H9 (cell line): ENCODE data around the gene NFILZ. TPM values are rescaled to one million over a fixed set of nuclear protein-coding genes. Genes with fewer than 3 reads are reported as not detected.

Experiments used
- DNase-seq: peaks from one replicate; pipeline ENCODE4 v3.0.0-alpha.2; 2017
- H2AFZ ChIP-seq: one replicate; pipeline ENCODE4 v1.6.1; 2013; ENCODE audit warnings: mild to moderate bottlenecking, low read length, control low read depth, moderate library complexity
- H2AK5ac ChIP-seq: 2 replicates; pipeline ENCODE4 v1.6.1; 2013; ENCODE audit warnings: low read length, control low read depth, mixed read lengths; ENCODE audit not compliant: insufficient read length
- H2BK120ac ChIP-seq: one replicate; pipeline ENCODE4 v1.6.1; 2013; ENCODE audit warnings: low read depth, mild to moderate bottlenecking, low read length, control low read depth, inconsistent platforms; ENCODE audit not compliant: poor library complexity, severe bottlenecking
- H2BK12ac ChIP-seq: 2 replicates; pipeline ENCODE4 v1.6.1; 2013; ENCODE audit warnings: low read length, control low read depth, mixed read lengths, low read depth; ENCODE audit not compliant: insufficient read length
- H2BK15ac ChIP-seq: 2 replicates; pipeline ENCODE4 v1.6.1; 2013; ENCODE audit warnings: low read depth, low read length, control low read depth
- H2BK20ac ChIP-seq: one replicate; pipeline ENCODE4 v1.6.1; 2013; ENCODE audit warnings: low read depth, mild to moderate bottlenecking, low read length, control low read depth, inconsistent platforms; ENCODE audit not compliant: poor library complexity, severe bottlenecking
- H2BK5ac ChIP-seq: 2 replicates; pipeline ENCODE4 v1.6.1; 2013; ENCODE audit warnings: low read length, control low read depth, mixed read lengths; ENCODE audit not compliant: insufficient read length
- H3K14ac ChIP-seq: 2 replicates; pipeline ENCODE4 v1.6.1; 2013; ENCODE audit warnings: low read length, control low read depth; ENCODE audit not compliant: insufficient read depth
- H3K18ac ChIP-seq: 2 replicates; pipeline ENCODE4 v1.6.1; 2013; ENCODE audit warnings: low read depth, mild to moderate bottlenecking, mixed read lengths, low read length, control low read depth; ENCODE audit not compliant: insufficient read length
- H3K23ac ChIP-seq: 2 replicates; pipeline ENCODE4 v1.6.1; 2013; ENCODE audit warnings: low read length, control low read depth, mixed read lengths, low read depth; ENCODE audit not compliant: insufficient read length
- H3K23me2 ChIP-seq: 2 replicates; pipeline ENCODE4 v1.6.1; 2013; ENCODE audit warnings: low read depth, mild to moderate bottlenecking, mixed read lengths, low read length, control low read depth; ENCODE audit not compliant: insufficient read length, poor library complexity, severe bottlenecking
- H3K27ac ChIP-seq: 2 replicates; pipeline ENCODE4 v1.5.1; 2013; ENCODE audit warnings: low read length, control low read depth, mixed read lengths, low read depth; ENCODE audit not compliant: insufficient read length
- H3K27me3 ChIP-seq: 2 replicates; pipeline ENCODE4 v1.6.1; 2013; ENCODE audit warnings: low read length, control low read depth, inconsistent platforms; ENCODE audit not compliant: insufficient read depth
- H3K4ac ChIP-seq: 2 replicates; pipeline ENCODE4 v1.6.1; 2013; ENCODE audit warnings: low read depth, mild to moderate bottlenecking, control low read depth, inconsistent platforms, low read length, moderate library complexity
- H3K4me1 ChIP-seq: 2 replicates; pipeline ENCODE4 v1.6.1; 2013; ENCODE audit warnings: low read length, control low read depth, inconsistent platforms; ENCODE audit not compliant: insufficient read depth
- H3K4me2 ChIP-seq: 2 replicates; pipeline ENCODE4 v1.6.1; 2013; ENCODE audit warnings: low read length, control low read depth, mixed read lengths; ENCODE audit not compliant: insufficient read length, insufficient read depth
- H3K56ac ChIP-seq: 2 replicates; pipeline ENCODE4 v1.6.1; 2013; ENCODE audit warnings: low read depth, mild to moderate bottlenecking, mixed read lengths, low read length, control low read depth; ENCODE audit not compliant: insufficient read length
- H3K79me1 ChIP-seq: 2 replicates; pipeline ENCODE4 v1.6.1; 2013; ENCODE audit warnings: low read depth, mild to moderate bottlenecking, moderate library complexity, low read length, control low read depth, inconsistent platforms; ENCODE audit not compliant: insufficient read depth, poor library complexity, severe bottlenecking
- H3K79me2 ChIP-seq: 2 replicates; pipeline ENCODE4 v1.6.1; 2013; ENCODE audit warnings: low read length, control low read depth, inconsistent platforms; ENCODE audit not compliant: insufficient read depth
- H3K9ac ChIP-seq: 2 replicates; pipeline ENCODE4 v1.6.1; 2013; ENCODE audit warnings: low read length, control low read depth, mixed read lengths; ENCODE audit not compliant: insufficient read length; ENCODE audit errors: extremely low read depth
- H3K9me3 ChIP-seq: one replicate; pipeline ENCODE4 v1.6.1; 2013; ENCODE audit warnings: low read depth, low read length, inconsistent platforms; ENCODE audit not compliant: control insufficient read depth
- H3T11ph ChIP-seq: one replicate; pipeline ENCODE4 v1.6.1; 2013; ENCODE audit warnings: mild to moderate bottlenecking, low read length, control low read depth, inconsistent platforms
- H4K20me1 ChIP-seq: one replicate; pipeline ENCODE4 v1.6.1; 2013; ENCODE audit not compliant: control insufficient read depth, insufficient read length, insufficient read depth
- H4K5ac ChIP-seq: 2 replicates; pipeline ENCODE4 v1.6.1; 2013; ENCODE audit warnings: low read depth, mild to moderate bottlenecking, mixed read lengths, low read length, control low read depth; ENCODE audit not compliant: insufficient read length
- H4K8ac ChIP-seq: replicated peaks from 2 replicates; pipeline ENCODE4 v1.6.1; 2013; ENCODE audit warnings: low read length, control low read depth, mixed read lengths, low read depth; ENCODE audit not compliant: insufficient read length
- H4K91ac ChIP-seq: 2 replicates; pipeline ENCODE4 v1.6.1; 2013; ENCODE audit warnings: low read depth, mild to moderate bottlenecking, moderate library complexity, mixed read lengths, low read length, control low read depth; ENCODE audit not compliant: insufficient read length
- H3K27ac Mint-ChIP-seq, 3 experiments: 2 replicates in 2 of 3; 3 replicates in 1 of 3; pipeline ENCODE4 v1.8.0; 2020 to 2021; ENCODE audit warnings: mixed read lengths in 3 of 3, mild to moderate bottlenecking in 1 of 3, moderate library complexity in 1 of 3
- H3K27me3 Mint-ChIP-seq: 2 replicates; pipeline ENCODE4 v1.8.0; 2021; ENCODE audit warnings: low read depth, mild to moderate bottlenecking, moderate library complexity, mixed read lengths
- H3K36me3 Mint-ChIP-seq, 3 experiments: 2 replicates in 2 of 3; 3 replicates in 1 of 3; pipeline ENCODE4 v1.8.0; 2020 to 2021; ENCODE audit warnings: low read depth in 3 of 3, mixed read lengths in 3 of 3; ENCODE audit not compliant: insufficient read depth in 1 of 3
- H3K4me1 Mint-ChIP-seq, 2 experiments: 2 replicates each; pipeline ENCODE4 v1.8.0; 2020; ENCODE audit warnings: mixed read lengths in 2 of 2
- H3K4me3 Mint-ChIP-seq, 2 experiments: 2 replicates in 1 of 2; 3 replicates in 1 of 2; pipeline ENCODE4 v1.8.0; 2020 to 2021; ENCODE audit warnings: mild to moderate bottlenecking in 2 of 2, mixed read lengths in 2 of 2, moderate library complexity in 1 of 2
- H3K9me3 Mint-ChIP-seq, 2 experiments: 2 replicates in 1 of 2; 3 replicates in 1 of 2; pipeline ENCODE4 v1.8.0; 2020; ENCODE audit warnings: mild to moderate bottlenecking in 2 of 2, mixed read lengths in 2 of 2, moderate library complexity in 1 of 2
- CTCF ChIP-seq: fragments of 200-600 bp; sonication (generic); conservative IDR thresholded peaks from 3 replicates; pipeline ENCODE4 v1.8.0; 2021; ENCODE audit warnings: antibody characterized with exemption, mild to moderate bottlenecking
- WGBS: extraction: QIAGEN DNeasy Blood & Tissue Kit; methylation state at CpG from one replicate; pipeline ENCODE4 v1.1.7; 2013; ENCODE audit warnings: missing lambda C conversion rate, low lambda C conversion rate, mixed read lengths; ENCODE audit not compliant: insufficient read length; ENCODE audit errors: extremely low coverage; 5-methylcytosine and 5-hydroxymethylcytosine counted together
- total RNA-seq: library from RNA; stranded (reverse); gene quantifications from 2 replicates; pipeline ENCODE4 v1.2.1, GENCODE V29; 2021

NFILZ gene
- total RNA-seq, 1 experiment from 2014 or later: not detected

DNA sequence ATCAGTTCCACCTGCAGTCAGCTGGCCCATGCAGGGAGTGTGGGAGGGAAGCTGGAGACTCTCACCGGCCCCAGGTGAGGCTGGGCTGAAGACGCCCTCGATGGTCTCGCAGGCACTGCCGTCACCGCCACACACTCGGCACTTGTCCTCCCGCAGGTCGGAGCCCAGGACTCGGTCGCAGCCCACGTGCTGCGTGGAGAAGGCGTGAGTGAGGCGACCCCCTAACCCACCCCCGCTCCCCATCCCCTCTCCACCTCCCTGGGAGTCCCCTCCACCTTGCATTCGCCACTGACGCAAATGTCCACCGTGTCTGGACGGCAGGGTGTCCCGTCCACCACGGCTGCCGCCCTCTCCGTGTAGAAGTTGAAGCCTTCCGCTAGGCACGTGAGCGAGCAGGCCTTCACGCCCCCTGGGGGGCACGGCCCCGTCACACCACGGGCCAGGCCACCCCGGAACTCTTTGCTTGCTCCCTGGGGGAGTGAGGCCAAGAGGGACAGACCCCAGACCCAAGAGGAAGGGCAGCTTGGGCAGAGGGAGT, 41.2 kb upstream of the NFILZ start:
- peaks cover 9% of the 10 kb centered on the region in 2 experiments; a peak in 2 of 5 replicates for H3K9me3 Mint-ChIP-seq
- DNase-seq: no peak
- no CpG with 5 or more reads among the region's 32 CpGs for WGBS
- H2BK20ac ChIP-seq: no peak overlapping the region
- H3K27me3 ChIP-seq: no peaks in the 10 kb centered on the region; the same call in 1 of the 2 replicates
- no peak overlapping the region for H2AK5ac ChIP-seq
- no peak overlapping the region for H3K9ac ChIP-seq
- no peak overlapping the region for H4K8ac ChIP-seq
- H2BK5ac ChIP-seq: no peak overlapping the region
- H3K18ac ChIP-seq: no peak overlapping the region
- H3K79me2 ChIP-seq: no peaks in the 10 kb centered on the region
- H3T11ph ChIP-seq: no peak overlapping the region
- no peaks in the 10 kb centered on the region for H3K79me1 ChIP-seq
- no peaks in the 10 kb centered on the region for H3K4me1 ChIP-seq
- H3K23ac ChIP-seq: no peak overlapping the region
- TF ChIP-seq CTCF: no peak
- H3K4me3 Mint-ChIP-seq: no peak overlapping the region
- no peak overlapping the region for H3K14ac ChIP-seq
- H3K9me3 ChIP-seq: no peaks in the 10 kb centered on the region
- H2BK15ac ChIP-seq: no peak overlapping the region
- no peak overlapping the region for H4K91ac ChIP-seq
- no peak overlapping the region for H3K27ac Mint-ChIP-seq
- H3K56ac ChIP-seq: no peak overlapping the region
- no peak overlapping the region for H2BK120ac ChIP-seq
- no peak overlapping the region for H4K5ac ChIP-seq
- H2AFZ ChIP-seq: no peak overlapping the region
- H3K27me3 Mint-ChIP-seq: peaks cover 51% of the 10 kb centered on the region
- H3K4me2 ChIP-seq: no peak overlapping the region
- H4K20me1 ChIP-seq: no peaks in the 10 kb centered on the region
- H3K4me1 Mint-ChIP-seq: peaks cover 5 to 18% of the 10 kb centered on the region in 2 experiments
- H3K23me2 ChIP-seq: peaks cover 6% of the 10 kb centered on the region
- H3K27ac ChIP-seq: no peak overlapping the region
- H3K4ac ChIP-seq: no peak overlapping the region
- no peak overlapping the region for H2BK12ac ChIP-seq
- peaks cover 0 to 9% (median 8%) of the 10 kb centered on the region in 3 experiments; a peak in 4 of 7 replicates for H3K36me3 Mint-ChIP-seq
